ENCODE data around the gene EIF5A.

DNA sequence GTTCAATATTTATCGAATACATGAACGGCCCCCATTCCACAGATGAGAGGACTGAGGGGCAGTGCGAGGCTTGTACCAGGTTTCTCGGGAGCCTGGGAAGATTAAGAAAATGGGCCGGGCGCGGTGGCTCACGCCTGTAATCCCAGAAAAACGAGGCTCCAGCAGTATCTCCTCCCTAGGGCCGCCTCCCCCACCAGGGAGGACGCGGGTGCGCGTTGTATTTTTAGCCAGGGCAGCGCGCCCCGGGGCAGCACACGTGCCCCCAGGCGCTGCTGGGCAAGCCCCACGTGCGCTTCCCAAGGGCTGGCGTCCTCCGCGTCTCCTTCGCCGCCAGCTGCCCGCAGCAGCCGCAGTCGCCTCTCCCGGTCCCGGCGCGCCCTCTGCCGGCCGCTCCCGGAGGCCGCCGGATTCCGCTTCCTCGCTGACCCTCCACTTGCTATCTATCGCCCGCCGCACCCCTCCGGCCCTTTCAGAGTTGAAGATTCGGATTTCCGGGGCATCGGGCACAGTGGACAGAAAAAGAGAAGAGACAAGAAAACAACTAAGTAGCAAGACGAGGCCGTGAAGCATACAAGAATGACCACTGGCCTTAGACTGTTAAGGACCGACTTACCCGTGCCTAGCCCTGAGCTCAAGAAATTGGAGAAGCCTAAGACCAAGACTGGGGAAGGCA, 11.1 kb upstream of the EIF5A start:
- TF ChIP-seq USF2 (IDR thresholded peaks at IDR 0.05), result peak; percentile 84
- TF ChIP-seq CBX2 (IDR thresholded peaks at IDR 0.05; ENCODE audit: borderline replicate concordance, low read depth), result no peak
- TF ChIP-seq HDAC2 (IDR thresholded peaks at IDR 0.05), result no peak
- peak; percentile 94 to 99 for TF ChIP-seq RAD21 (conservative IDR thresholded peaks at IDR 0.05 in 1 of 2, IDR thresholded peaks at IDR 0.05 in 1 of 2)
- no peak for TF ChIP-seq GATA3 (IDR thresholded peaks at IDR 0.05; ENCODE audit: borderline replicate concordance)
- TF ChIP-seq, protein P1, sequence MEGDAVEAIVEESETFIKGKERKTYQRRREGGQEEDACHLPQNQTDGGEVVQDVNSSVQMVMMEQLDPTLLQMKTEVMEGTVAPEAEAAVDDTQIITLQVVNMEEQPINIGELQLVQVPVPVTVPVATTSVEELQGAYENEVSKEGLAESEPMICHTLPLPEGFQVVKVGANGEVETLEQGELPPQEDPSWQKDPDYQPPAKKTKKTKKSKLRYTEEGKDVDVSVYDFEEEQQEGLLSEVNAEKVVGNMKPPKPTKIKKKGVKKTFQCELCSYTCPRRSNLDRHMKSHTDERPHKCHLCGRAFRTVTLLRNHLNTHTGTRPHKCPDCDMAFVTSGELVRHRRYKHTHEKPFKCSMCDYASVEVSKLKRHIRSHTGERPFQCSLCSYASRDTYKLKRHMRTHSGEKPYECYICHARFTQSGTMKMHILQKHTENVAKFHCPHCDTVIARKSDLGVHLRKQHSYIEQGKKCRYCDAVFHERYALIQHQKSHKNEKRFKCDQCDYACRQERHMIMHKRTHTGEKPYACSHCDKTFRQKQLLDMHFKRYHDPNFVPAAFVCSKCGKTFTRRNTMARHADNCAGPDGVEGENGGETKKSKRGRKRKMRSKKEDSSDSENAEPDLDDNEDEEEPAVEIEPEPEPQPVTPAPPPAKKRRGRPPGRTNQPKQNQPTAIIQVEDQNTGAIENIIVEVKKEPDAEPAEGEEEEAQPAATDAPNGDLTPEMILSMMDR (IDR thresholded peaks at IDR 0.05), result peak; percentile 99
- TF ChIP-seq ESRRA (IDR thresholded peaks at IDR 0.05; ENCODE audit: borderline replicate concordance, low read length), result 0 out of 2 replicates have a peak, but pooled peaks have one; percentile 25
- TF ChIP-seq NR3C1 (IDR thresholded peaks at IDR 0.05), result no peak
- no peak for TF ChIP-seq POLR2A (IDR thresholded peaks at IDR 0.05; ENCODE audit: low read length)
- no peak for TF ChIP-seq ZC3H11A (IDR thresholded peaks at IDR 0.05)
- TF ChIP-seq JUNB (IDR thresholded peaks at IDR 0.05), result no peak
- TF ChIP-seq RCOR1 (IDR thresholded peaks at IDR 0.05; ENCODE audit: low read depth, low read length), result no peak

Measured in A549 (cell line).